GM21529 (cell line): Measurements from ENCODE around the gene TIMM22.
"Not testable (repeated sequence)": the region's sequence is repeated elsewhere in the genome, so short reads cannot be mapped to it uniquely, and the experiment has no call there.

Experiments used
- ATAC-seq: cut with Tn5 transposase; IDR thresholded peaks from one replicate; pipeline ENCODE4 v1.9.1; 2021; ENCODE audit not compliant: unreplicated experiment

Gene TIMM22

DNA sequence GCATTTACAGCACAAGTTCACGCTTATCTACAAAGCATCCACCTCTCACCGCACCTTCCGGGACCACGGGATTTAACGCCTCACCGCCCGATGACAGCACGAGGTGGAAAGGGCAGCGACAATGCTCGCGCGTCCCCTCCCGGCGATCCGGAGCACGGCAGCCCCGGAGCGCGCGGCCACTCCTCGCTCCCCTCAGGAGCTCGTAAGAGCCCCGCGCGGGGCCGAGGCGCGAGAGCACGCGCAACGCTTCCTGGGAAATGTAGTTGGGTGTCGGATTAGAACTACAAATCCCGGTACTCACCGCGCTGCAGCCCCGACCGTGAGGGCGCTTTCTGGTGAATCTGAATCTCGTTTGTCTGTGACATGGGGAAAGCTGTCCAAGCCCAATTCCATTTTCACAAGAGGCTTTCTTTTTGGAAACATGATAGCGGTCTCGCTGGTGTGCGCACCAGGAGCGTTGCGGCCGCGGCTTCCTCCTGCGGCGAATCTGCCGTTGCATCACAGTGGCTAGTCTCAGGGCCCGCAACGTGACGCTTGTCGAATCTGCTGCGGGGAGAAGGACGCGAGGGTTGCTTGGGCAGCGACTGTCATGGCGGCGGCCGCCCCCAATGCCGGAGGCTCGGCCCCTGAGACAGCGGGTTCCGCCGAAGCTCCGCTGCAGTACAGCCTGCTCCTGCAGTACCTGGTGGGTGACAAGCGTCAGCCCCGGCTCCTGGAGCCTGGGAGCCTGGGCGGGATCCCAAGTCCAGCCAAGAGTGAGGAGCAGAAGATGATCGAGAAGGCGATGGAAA is at the start of gene TIMM22:
TIMM22 (plus strand) TSS at position 576 of the 791 bp plus-strand sequence; CDS start at position 590, 14 bp downstream.
- ATAC-seq: peak; percentile 83

DNA sequence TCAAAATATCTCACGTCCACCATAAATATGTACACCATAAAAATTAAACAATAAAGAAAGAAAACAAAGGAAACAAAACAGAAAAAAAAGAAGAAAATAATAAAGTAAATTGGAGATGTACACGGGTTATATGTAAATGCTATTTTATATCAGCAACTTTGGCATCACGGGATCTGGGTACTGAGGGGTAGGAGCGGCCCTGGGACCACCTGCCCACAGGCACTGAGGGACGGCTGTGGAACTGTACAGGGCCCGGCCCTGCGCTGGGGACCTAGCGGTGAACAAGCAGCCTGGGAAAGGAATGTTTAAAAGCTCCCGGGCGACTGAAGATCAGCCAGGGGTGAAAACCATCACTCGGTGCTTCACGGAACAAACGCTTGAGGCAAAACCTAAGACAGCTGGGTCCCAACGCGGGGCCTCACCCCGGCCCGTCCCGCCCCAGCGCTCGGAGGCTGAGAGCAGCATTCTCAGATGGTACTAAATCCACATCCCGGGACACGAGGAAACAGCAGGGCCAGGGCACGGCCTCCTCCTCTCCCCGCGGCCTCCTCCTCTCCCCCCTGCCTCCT is 48.6 kb upstream of the TIMM22 start:
- ATAC-seq: no peak

DNA sequence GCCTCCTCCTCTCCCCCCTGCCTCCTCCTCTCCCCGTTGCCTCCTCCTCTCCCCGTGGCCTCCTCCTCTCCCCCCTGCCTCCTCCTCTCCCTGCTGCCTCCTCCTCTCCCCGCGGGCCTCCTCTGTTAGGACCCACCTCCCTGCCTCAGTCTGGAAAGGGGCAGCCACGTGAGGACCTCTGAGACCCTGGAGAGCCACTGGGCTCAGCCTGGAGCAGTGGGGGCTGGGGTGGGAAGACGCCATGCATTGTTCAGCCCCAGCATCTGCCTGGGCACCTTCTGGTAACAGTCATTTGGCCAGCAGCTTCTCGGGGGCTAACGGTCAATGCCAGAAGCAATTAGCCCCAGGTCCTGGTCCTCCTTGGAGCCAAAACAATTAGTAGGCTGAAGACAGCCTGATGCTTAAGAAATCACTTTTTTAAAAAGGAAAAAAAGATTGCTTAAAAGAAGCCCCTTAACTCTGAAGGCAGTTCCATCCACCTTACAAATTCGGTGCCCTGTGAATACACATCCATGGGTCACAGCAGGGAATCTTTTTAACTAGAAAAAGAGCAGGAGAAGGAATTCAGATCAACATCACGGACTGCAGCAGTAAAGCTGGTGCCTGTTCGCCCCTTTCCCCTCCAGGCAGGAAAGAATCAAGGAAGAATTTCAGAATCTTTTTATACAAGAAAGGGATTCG is 47.2 kb upstream of the TIMM22 start:
- no peak for ATAC-seq

DNA sequence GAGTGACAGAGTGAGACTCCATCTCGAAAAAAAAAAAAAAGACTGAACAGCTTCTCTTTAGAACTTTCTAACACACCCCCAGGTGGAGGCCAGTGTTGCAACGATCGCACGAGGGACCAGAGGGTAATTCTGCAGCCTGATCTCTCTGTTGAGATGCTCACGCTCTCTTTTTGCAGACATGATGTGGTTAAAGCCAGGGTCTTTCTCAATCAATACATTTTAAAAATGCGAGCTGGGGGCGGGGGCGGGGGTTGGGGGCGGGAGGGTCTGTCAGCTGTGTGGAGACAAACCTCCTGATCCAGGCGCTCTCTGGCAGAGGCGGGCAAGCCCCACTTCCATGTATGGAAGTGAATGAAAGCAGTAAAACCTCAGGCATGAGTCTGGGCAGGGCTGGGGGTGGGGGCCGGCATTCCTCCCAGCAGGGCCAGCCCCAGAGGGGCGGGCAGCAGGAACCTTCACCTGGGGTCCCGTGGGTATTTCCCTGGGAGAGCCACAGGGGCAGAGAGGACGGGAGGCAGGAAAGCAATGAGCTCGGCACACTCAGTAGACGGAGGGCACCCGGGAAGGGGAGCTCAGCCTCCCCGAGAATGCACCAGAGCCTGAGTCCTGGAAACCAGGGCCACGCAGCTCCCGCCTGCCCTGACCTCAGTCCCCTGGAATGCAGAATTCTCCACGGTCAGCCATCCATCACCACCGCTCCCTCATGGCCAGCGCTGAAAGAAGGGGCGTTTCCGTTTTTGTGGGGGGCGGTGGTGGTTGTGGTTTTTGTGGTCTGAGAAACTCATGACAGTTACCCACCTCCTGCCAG is 45.4 kb upstream of the TIMM22 start:
- ATAC-seq: no peak

DNA sequence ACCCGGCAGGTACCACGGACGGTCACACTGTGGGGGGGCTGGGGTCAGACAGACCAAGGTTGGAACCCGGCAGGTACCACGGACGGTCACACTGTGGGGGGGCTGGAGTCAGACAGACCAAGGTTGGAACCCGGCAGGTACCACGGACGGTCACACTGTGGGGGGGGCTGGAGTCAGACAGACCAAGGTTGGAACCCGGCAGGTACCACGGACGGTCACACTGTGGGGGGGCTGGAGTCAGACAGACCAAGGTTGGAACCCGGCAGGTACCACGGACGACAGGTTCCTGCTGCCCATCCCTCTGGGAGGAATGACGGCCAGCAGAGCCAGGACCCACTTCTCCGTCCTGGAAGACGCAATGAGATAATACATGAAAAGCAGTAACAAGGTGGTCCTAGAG is 44.3 kb upstream of the TIMM22 start:
- not testable (repeated sequence) for ATAC-seq

DNA sequence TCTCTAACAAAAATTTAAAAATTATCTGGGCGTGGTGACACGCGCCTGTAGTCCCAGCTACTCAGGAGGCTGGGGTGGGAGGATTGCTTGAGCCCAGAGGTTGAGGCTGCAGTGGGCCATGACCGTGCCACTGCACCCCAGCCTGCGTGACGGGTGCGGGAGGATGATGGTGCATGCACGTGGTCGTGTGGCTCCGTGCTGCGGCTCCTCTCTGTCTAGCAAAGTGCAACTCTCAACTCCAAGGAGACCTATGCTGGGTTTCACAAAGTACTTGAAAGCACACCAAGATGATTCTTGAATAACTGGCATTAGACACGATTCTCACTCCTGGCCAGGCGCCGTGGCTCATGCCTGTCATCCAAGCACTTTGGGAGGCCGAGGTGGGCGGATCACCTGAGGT is 43.2 kb upstream of the TIMM22 start:
- ATAC-seq: no peak

DNA sequence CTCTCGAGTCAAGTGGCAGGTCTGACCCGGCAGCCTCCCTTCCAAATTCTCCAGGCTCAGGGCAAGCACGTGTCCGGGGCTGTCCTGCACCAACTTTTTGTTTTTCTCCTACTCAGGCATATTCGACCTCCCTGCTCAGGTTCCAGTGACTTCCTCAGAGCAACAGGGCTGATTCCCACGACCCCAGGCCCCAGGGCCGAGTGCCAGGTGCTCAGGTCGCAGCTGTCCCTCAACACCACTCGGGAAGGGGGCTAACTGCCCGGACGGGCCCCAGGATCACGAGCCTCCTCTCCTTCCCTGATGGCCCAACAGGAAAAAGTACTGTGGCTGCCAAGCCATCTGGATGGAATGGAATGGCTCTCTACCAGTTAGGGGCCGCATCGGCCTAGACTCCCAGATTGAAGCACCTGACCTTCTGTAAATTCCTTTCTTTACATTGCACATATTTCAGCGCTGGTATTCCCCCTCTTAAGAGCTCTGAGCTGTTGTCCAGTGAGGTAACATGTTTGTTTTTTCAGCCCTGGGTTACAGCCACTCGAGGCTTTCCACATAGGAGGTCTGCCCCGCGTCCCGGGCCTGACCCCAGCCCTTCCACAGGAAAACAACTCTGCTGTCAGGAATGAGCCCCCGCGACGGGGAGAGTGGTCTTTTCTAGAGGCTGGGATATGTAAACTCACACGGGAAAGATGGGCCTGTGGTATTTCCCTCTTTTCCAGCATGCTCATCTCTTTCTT is 42.3 kb upstream of the TIMM22 start:
- no peak for ATAC-seq

DNA sequence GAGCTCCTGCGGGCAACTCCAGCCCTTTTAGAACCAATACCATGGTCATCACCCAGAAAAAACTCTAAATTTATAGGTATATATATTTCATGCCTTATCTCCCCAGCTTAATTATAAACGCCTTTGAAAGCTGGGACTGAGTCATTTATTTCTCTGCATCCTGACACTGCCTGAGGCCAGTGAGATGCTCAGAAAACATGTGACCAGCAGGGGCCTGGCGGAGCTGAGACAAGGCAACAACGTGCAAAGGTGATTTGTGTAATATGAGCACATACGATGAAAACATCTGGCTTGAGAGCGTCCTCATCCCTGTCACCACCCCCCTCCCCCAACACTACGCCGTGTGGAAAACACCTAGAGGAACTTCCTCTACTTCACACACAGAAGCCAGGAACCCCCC is 40.0 kb upstream of the TIMM22 start:
- ATAC-seq: no peak

DNA sequence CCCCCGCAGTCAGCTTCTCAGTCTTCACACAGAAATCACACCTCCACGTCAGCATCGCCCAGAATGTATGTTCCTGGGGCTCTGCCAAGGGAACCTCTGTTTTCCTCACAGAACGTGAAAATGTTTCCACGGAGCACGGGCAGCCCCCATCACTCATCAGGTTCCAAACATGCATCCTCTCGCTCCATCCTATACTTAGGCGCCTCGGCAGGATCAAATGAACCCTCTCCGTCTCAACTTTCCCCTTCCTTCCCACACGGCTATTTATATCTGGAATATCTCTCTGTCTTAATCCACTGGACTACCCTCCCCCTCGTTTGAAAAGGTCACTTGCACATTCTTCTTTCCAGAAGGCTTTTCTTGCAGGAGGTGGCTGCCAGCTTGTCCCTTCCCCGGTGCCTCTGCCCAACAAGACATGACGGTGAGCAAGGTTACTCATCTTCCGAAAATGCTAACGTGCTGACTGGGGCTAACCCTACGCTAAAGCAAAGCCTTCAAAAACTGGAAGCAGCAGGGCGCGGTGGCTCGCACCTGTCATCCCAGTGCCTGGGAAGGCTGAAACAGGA is 39.0 kb upstream of the TIMM22 start:
- ATAC-seq: no peak

DNA sequence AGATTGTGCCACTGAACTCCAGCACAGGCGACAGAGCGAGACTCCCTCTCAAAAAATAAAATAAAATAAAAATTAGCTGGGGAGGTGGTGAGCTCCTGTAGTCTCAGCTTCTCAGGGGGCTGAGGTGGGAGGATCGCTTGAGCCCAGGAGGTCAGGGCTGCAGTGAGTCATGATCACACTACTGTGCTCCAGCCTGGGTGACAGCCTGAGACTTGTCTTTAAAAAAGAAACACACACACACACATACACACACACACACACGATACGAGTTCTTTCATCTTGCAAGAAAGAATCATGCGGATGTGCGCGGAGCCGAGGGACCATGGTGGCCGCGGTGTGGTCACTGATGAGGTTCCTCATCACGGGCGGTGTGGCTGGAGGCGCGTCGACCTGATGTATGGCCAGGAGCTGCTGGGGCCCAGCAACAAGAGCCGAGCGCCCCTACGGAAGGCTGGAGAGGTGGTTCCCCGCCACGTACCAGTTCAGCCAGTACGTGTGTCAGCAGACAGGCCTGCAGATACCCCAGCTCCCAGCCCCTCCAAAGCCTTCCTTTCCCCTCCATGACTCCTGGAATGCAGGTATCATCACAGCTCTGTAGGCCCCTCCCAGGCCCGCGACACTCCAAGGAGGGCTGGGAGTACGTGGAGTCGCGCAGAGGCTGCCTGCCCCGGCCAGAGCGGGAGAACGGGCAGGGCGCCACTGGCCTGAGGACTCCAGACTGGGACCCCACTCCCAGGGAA is 38.0 kb upstream of the TIMM22 start:
- ATAC-seq: no peak

DNA sequence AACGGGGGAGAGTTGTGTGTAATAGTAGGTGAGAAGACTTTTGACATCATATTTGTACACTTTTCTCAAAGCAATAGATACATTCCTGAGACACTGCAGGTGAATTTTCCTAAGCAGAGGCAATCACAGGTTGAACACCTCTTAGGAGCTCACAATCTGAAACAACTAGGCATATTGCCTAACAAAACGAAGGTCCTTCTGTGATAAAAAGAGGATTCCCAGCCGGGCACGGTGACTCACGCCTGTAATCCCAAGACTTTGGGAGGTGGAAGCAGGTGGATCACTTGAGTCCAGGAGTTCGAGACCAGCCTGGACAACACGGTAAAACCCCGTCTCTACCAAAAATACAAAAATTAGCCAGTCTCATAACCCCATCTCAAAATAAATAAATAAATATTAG is 34.8 kb upstream of the TIMM22 start:
- ATAC-seq: no peak

DNA sequence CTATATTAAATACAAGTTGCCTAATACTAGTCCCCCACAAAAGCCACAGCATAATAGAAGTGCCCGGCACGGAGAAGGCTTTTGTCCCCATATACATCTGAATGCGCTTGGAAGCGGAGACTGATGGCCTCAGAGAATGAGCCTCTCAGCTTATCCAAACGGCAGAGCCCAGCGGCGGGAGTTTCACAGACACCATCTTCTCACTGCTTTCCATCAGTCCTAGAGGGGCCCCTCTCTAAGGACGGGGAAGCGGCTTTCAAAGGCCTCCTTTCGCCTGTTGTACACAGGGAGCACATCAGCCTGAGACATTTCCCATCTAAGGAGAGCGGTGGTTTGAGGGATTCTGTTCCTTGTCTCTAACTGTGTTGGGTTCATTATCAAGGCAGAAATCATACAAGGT is 34.3 kb upstream of the TIMM22 start:
- ATAC-seq: no peak

DNA sequence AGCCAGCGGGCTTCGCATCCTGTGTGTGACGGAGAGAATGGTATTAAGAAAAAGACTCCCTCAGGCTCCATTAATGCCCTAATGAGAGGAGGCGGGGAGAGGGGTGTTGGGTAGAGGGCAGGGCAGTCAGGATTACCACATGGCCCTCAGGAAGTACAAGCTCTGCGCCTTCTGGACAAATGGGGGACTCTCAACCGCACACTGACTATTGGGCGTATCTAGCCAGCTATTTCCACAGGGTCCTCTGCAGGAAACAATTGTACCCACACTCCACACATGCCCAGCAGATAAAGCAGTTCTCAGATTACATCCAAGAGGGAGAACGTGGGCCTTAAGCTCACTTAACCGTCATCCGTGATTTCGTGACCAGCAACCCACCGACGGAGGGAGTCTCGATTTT is 32.1 kb upstream of the TIMM22 start:
- no peak for ATAC-seq

DNA sequence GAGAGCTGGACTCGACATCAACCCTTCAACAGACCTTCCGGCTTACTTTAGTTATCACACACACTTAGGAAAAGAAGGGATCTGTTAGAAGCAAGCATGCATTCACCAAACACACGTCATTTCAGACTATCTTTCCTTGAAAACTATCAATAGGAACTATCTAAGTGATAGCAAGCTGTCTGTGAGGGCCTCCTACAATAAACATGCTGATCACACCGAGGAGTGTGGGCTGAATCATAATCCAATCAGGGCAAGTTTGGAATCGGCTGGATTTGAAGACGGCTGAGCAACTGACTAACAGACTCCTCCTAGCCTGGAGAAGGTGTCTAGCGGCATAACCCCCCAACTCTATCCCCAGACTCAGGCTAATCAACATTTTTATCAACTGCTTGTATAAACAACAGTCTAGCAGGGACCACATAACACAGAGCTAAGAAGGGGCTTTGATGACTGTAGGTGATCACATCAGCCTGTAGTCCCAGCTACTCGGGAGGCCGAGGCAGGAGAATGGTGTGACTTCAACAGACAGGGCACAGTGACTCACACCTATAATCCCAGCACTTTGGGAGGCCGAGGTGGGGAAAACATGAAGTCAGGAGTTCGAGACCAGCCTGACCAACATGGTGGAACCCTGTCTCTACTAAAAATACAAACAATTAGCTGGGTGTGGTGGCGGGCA is 31.5 kb upstream of the TIMM22 start:
- ATAC-seq: no peak

DNA sequence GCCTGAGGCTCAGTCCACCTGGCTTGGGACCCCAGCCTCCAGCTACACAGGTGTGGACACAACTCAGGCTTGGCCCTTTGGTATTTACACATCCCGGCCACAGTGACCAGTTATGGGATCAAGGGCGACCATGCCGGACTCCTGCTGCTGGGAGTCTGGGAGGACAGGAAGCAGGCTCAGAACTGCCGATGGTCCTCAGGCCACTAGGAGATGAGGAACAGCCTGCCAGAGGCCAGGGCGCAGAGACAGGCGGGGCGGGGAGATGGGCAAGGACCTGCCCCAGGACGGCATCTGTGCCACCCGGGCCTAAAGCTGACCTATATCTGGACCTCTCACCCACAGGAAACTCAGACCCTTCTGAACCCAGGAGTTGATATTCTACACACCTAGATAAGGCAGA is 29.8 kb upstream of the TIMM22 start:
- ATAC-seq: no peak

DNA sequence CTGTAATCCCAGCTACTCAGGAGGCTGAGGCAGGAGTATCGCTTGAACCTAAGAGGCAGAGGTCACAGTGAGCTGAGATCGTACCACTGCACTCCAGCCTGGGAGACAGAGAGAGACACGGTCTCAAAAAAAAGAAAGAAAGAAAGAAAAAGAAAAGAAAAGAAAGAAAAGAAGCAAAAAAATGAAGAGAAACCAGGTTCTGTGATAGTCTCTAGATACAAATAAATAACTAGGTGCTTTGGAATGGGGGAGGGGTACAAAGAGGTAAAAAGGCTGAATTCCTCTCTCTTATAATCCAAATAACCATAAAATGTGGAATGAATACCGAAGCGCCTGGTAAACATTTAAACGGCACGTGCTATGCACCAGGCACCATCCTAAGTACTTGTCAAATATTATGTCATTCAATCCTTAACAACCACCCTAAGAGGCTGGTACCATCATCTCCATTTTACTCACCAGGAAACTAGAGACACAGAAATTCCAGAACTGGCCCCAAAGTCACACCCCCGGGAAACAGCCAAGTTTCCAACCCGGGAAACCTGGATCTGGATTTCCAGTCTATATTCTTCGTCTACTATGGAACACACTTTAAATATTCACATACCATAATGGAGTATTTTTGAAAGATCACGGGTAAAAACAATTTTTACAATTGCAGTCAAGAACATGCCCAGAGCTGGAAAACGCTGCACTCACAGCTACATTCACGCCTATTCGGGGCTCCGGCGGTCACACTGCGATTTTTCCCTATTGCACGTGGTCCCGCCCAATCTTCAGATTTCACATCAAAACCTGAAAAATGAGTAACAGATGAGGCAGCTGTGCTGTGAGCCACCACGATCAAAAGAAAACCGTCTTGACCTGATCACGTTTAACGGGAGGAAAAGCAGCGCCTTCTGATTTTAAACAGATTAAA is 27.9 kb upstream of the TIMM22 start:
- ATAC-seq: no peak

DNA sequence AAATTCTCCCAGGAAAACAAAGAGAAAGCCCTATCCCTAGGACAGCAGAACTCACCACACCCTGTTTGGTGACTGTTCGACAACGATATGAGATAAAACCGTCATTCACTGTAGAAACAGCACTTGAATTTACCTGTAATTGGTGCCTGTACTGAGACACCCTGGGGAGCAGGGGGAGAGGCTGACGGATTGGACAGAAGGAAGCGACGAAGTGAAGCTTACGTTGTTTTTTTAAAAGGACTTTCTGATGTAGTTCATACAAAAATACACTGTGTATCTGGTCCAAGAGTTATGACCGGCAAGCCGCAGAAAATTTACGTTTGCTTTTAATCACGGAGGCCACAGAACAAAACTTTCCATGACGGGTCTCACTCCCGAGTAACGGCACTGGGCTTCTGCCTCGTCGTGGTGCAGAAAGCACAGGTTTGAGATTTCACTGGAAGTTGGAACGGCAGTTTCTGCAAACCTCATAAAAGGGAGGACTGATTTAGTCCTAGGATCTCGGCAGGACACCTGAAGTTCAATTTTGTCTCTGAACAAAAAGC is 27.0 kb upstream of the TIMM22 start:
- ATAC-seq: no peak

DNA sequence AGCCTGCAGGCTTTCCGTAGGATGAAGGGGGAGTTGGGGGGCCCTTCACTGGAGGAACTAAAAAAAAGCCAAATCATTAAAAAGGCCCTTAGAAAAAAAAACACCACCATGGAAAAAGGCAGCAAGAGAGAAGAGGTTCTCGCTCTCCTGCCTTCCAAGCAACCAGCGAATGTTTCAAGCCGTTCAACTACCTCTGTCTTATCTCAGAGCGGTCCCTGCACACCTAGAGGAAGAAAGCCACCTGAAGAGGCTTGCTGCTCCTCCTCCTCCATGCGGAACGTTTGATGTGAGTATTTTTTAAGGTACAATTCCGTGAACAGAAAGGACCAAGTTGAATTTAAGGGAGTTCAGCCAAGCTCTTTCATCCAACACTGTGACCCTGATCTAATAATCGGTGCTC is 26.6 kb upstream of the TIMM22 start:
- ATAC-seq: no peak
